Astrocyte of the spinal cord (primary cell): Measurements from ENCODE around the gene HECW1.
A peak's percentile ranks its signal among the peaks of the same experiment; 100 is the strongest.

ENCODE experiments used
- DNase-seq: peaks from one replicate; pipeline ENCODE4 v3.0.0; 2011; ENCODE audit warnings: low read depth, low spot score
- H3K4me3 ChIP-seq: 2 replicates; pipeline ENCODE4 v1.5.1; 2011; ENCODE audit warnings: low read depth, mild to moderate bottlenecking, low read length, moderate library complexity
- CTCF ChIP-seq: IDR thresholded peaks from 2 replicates; pipeline ENCODE4 v1.5.1; 2012; ENCODE audit warnings: low read depth, mild to moderate bottlenecking, low read length, inconsistent platforms
- in situ Hi-C: cut with HindIII; loops from 2 replicates; pipeline ENCODE4 v1.10.0; 2017; ENCODE audit warnings: low sequenced_read_pairs

The HECW1 gene

GRCh38 chr7:43550427-43550826, 438.0 kb downstream of the HECW1 start:
- no peak for TF ChIP-seq CTCF
- no peak for DNase-seq
- no peak overlapping the region for H3K4me3 ChIP-seq
- in situ Hi-C loops, result no loop called here

GRCh38 chr7:43552122-43552521, 439.7 kb downstream of the HECW1 start:
- H3K4me3 ChIP-seq, result no peak overlapping the region
- in situ Hi-C loops, result no loop called here
- TF ChIP-seq CTCF, result no peak
- no peak for DNase-seq

- in situ Hi-C loops, result no loop called here
- H3K4me3 ChIP-seq, result no peak overlapping the region
- peak; percentile 46 for DNase-seq
- no peak for TF ChIP-seq CTCF
Observed at GRCh38 chr7:43553999-43554398, 441.6 kb downstream of the HECW1 start.

GRCh38 chr7:43554423-43554822, 442.0 kb downstream of the HECW1 start:
- no peak overlapping the region for H3K4me3 ChIP-seq
- in situ Hi-C loops, result no loop called here
- DNase-seq, result no peak
- no peak for TF ChIP-seq CTCF

- no peak for DNase-seq
- in situ Hi-C loops, result no loop called here
- TF ChIP-seq CTCF, result no peak
- no peak overlapping the region for H3K4me3 ChIP-seq
Observed at GRCh38 chr7:43557831-43558495, 445.5 kb downstream of the HECW1 start.

- TF ChIP-seq CTCF, result no peak
- no peak for DNase-seq
- in situ Hi-C loops, result no loop called here
- H3K4me3 ChIP-seq, result no peak overlapping the region
Observed at GRCh38 chr7:43559171-43559945, 446.9 kb downstream of the HECW1 start.
